ENCODE measurements around the gene IFNK.

IFNK gene

GRCh38 chr9:27528076-27528885 is 4.2 kb downstream of the IFNK start:
- peak overlapping the region; percentile 97 for H3K4me3 Mint-ChIP-seq
- H3K36me3 Mint-ChIP-seq (ENCODE audit: low read depth) = peaks cover 27% of the 10 kb centered on the region
- peaks cover 37% of the 10 kb centered on the region for H3K4me1 Mint-ChIP-seq
- peak overlapping the region; percentile 90 for H3K27ac Mint-ChIP-seq
- no peaks in the 10 kb centered on the region for H3K9me3 Mint-ChIP-seq
- peak; percentile 76 for DNase-seq
- H3K27me3 Mint-ChIP-seq (ENCODE audit: low read depth, poor library complexity) = peaks cover 8% of the 10 kb centered on the region
- TF ChIP-seq, protein P1, sequence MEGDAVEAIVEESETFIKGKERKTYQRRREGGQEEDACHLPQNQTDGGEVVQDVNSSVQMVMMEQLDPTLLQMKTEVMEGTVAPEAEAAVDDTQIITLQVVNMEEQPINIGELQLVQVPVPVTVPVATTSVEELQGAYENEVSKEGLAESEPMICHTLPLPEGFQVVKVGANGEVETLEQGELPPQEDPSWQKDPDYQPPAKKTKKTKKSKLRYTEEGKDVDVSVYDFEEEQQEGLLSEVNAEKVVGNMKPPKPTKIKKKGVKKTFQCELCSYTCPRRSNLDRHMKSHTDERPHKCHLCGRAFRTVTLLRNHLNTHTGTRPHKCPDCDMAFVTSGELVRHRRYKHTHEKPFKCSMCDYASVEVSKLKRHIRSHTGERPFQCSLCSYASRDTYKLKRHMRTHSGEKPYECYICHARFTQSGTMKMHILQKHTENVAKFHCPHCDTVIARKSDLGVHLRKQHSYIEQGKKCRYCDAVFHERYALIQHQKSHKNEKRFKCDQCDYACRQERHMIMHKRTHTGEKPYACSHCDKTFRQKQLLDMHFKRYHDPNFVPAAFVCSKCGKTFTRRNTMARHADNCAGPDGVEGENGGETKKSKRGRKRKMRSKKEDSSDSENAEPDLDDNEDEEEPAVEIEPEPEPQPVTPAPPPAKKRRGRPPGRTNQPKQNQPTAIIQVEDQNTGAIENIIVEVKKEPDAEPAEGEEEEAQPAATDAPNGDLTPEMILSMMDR (IDR thresholded peaks at IDR 0.05) = no peak

DNA sequence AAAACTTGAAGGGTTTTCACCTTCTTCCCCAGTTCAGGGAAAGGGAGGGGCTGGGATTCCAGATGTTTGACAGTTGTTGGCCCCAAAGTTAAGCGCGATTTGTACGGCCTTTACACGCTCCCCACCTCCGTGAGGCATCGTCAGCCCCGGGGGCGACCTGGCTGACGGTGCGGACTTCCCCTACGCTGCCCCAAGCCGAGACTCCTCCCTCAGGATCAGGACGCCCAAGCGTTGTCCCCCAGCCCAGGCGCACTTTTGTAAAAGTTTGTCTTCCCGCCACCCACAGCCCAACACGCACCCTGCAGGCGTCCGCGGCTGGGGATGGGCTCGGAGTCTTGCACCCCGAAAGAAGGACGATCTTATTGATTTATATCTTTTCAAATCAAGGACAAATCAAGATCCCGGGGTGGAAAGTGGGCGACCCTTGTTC is 4.8 kb downstream of the IFNK start:
- Mint-ChIP-seq H3K9me3 (no peaks in the 10 kb centered on the region), H3K4me3 (peak overlapping the region; percentile 97), H3K27me3 (ENCODE audit: low read depth, poor library complexity) (peaks cover 5% of the 10 kb centered on the region), H3K27ac (no peak overlapping the region), H3K4me1 (peaks cover 43% of the 10 kb centered on the region), H3K36me3 (ENCODE audit: low read depth) (peaks cover 24% of the 10 kb centered on the region)
- TF ChIP-seq, protein P1 (IDR thresholded peaks at IDR 0.05) = no peak
- DNase-seq = peak; percentile 58

- Mint-ChIP-seq H3K9me3 (no peaks in the 10 kb centered on the region), H3K27ac (peak within 1 kb of the TSS; percentile 39), H3K27me3 (ENCODE audit: low read depth, poor library complexity) (peaks cover 5% of the 10 kb centered on the region), H3K4me3 (peak within 1 kb of the TSS; percentile 97), H3K4me1 (peaks cover 50% of the 10 kb centered on the region), H3K36me3 (ENCODE audit: low read depth) (peaks cover 19% of the 10 kb centered on the region)
- TF ChIP-seq, protein P1 (IDR thresholded peaks at IDR 0.05) = peak; percentile 88
- peak; percentile 95 for DNase-seq
Measured at GRCh38 chr9:27529316-27530278, 5.5 kb downstream of the IFNK start, which contains the start of gene MOB3B. Gene MOB3B, minus strand, starts transcription at chr9:27529814. Its CDS starts 74,264 bp downstream, at chr9:27455550.

DNA sequence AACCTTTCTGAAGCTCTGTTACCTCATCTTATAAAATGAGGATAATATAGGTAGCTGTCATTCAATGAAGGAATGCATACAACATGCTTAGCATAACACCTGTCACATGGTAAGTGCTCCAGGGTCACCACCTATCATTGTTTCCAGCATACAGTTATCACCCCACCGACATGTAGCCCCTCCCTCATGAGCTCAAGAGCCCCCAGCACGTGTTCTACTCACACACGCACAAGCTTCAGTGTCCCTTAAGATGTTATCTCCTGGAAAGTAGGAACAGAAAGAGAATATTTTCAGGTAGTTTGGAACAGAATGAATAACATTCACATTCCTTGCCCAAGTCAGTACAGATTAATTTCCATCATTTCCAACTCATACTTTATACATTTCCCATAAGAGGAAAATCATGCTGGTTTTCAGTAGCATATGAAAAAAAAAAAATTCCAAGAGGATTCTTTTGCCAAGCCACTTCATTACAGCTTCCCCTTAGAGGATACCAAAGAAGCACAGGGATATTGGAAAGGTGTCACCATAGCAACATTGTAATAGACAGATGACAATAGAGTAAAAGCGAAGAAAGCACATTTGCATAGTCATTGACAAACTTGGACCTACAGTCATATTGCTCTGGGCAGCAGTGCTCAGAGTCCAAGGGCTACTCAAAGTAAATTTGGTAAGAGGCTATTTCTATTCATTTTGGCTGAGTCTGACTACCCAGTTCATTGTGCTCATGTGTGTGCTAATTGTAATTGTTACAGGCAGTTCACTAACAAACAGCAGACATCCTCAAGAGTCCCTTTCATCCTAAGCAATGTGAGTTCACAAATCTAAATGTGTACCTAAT is 7.0 kb downstream of the IFNK start:
- Mint-ChIP-seq H3K36me3 (ENCODE audit: low read depth) (peaks cover 21% of the 10 kb centered on the region), H3K4me3 (peak overlapping the region; percentile 37), H3K4me1 (peaks cover 59% of the 10 kb centered on the region), H3K27me3 (ENCODE audit: low read depth, poor library complexity) (peaks cover 3% of the 10 kb centered on the region), H3K27ac (no peak overlapping the region), H3K9me3 (no peaks in the 10 kb centered on the region)
- TF ChIP-seq, protein P1 (IDR thresholded peaks at IDR 0.05) = no peak
- DNase-seq = no peak

- no peak overlapping the region for H3K27ac Mint-ChIP-seq
- DNase-seq = no peak
- H3K4me3 Mint-ChIP-seq = no peak overlapping the region
- H3K9me3 Mint-ChIP-seq = no peaks in the 10 kb centered on the region
- H3K36me3 Mint-ChIP-seq (ENCODE audit: low read depth) = peaks cover 14% of the 10 kb centered on the region
- TF ChIP-seq, protein P1 (IDR thresholded peaks at IDR 0.05) = no peak
- H3K27me3 Mint-ChIP-seq (ENCODE audit: low read depth, poor library complexity) = no peaks in the 10 kb centered on the region
- peaks cover 57% of the 10 kb centered on the region for H3K4me1 Mint-ChIP-seq
Measured at GRCh38 chr9:27532046-27532445, 8.0 kb downstream of the IFNK start.
